K562 (cell line): ENCODE results near the gene OMG. TPM values are rescaled to one million over a fixed set of nuclear protein-coding genes. Genes with fewer than 3 reads are reported as not detected.

Source experiments
- BMI1 ChIP-seq: fragments of 150-350 bp; IDR thresholded peaks from 2 replicates; pipeline ENCODE4 v1.6.1; 2014; ENCODE audit warnings: low read length
- CXXC5 ChIP-seq: fragments of 250-450 bp; sonication (Bioruptor Pico); IDR thresholded peaks from 2 replicates; pipeline ENCODE4 v1.8.0; 2022; ENCODE audit warnings: inconsistent platforms, mild to moderate bottlenecking, moderate library complexity
- E2F5 ChIP-seq: sonication (generic); formaldehyde crosslinking; IDR thresholded peaks from 2 replicates; pipeline ENCODE4 v1.8.0; 2022; ENCODE audit warnings: mild to moderate bottlenecking, missing genetic modification reagents
- NFXL1 ChIP-seq: fragments of 450-650 bp; formaldehyde crosslinking; IDR thresholded peaks from 2 replicates; pipeline ENCODE4 v1.4.0; 2021; ENCODE audit warnings: mild to moderate bottlenecking
- NFYB ChIP-seq: IDR thresholded peaks from 2 replicates; pipeline ENCODE4 v1.6.1; 2011; ENCODE audit warnings: mild to moderate bottlenecking, moderate library complexity; ENCODE audit not compliant: insufficient read length; ENCODE audit errors: extremely low read depth
- PRDM10 ChIP-seq: fragments of 450-650 bp; IDR thresholded peaks from 2 replicates; pipeline ENCODE4 v1.6.1; 2018; ENCODE audit not compliant: partially characterized antibody
- REST ChIP-seq, 2 experiments: fragments of 450-650 bp; formaldehyde crosslinking in 1 of 2; IDR thresholded peaks; 2 replicates each; pipeline versions ENCODE4 v1.4.0 to v1.6.1; 2014 to 2020; ENCODE audit warnings: mild to moderate bottlenecking in 2 of 2, borderline replicate concordance in 1 of 2, low read depth in 1 of 2
- SMARCA4 ChIP-seq: fragments of 450-650 bp; IDR thresholded peaks from 2 replicates; pipeline ENCODE4 v1.6.1; 2016
- SMARCB1 ChIP-seq: IDR thresholded peaks from 2 replicates; pipeline ENCODE4 v1.6.1; 2011; ENCODE audit warnings: improper control_type of control experiment, low read depth; ENCODE audit not compliant: insufficient read length
- ZBTB2 ChIP-seq: fragments of 450-650 bp; IDR thresholded peaks from 2 replicates; pipeline ENCODE4 v1.6.1; 2016; ENCODE audit warnings: antibody characterized with exemption
- ZNF3 ChIP-seq: fragments of 250-450 bp; sonication (Bioruptor Pico); IDR thresholded peaks from 2 replicates; pipeline ENCODE4 v1.5.0; 2021; ENCODE audit warnings: mild to moderate bottlenecking, moderate library complexity
- ZNF561 ChIP-seq: fragments of 450-650 bp; formaldehyde crosslinking; conservative IDR thresholded peaks from 2 replicates; pipeline ENCODE4 v1.4.0; 2020; ENCODE audit warnings: mild to moderate bottlenecking, moderate library complexity
- polyA plus RNA-seq, 8 experiments: library from polyadenylated mRNA; depleted of rRNA in 4 of 8; stranded (reverse) in 5 of 8; unstranded in 3 of 8; fragments of >200 nt; fragmentation: Nextera tagmentation in 2 of 8; fragmentation: Illumina TruSeq in 1 of 8; extraction: Ambion mirVana in 2 of 8; extraction: Trizol in 1 of 8; gene quantifications; 2 replicates each; pipeline versions ENCODE4 v1.2.1 to v1.2.3, GENCODE V29; 2011 to 2014; ENCODE audit warnings: inconsistent platforms in 1 of 8, missing spikeins in 1 of 8
- total RNA-seq, 7 experiments: library from RNA; depleted of rRNA in 6 of 7; stranded (reverse); fragments of >200 nt in 6 of 7; fragmentation: Illumina TruSeq in 2 of 7; extraction: Trizol in 2 of 7; gene quantifications; 2 replicates each; pipeline versions ENCODE4 v1.2.1 to v1.2.3, GENCODE V29; 2011 to 2021; ENCODE audit warnings: low replicate concordance in 1 of 7

Gene OMG
- total and polyA plus RNA-seq, 9 of the 15 experiments (the other 6 are each of a cell fraction or from before 2014, with no cell fraction given): 0.41 TPM; not detected in 8

GRCh38 chr17:31308372-31309334 is 11.6 kb upstream of the OMG start (continued):
- 0 out of 2 replicates have a peak, but pooled peaks have one; percentile 25 for TF ChIP-seq ZBTB2
- no peak for TF ChIP-seq ZNF3 (CRISPR knock-in tag)
- peak; percentile 29 for TF ChIP-seq PRDM10
- no peak for TF ChIP-seq NFYB
- no peak for TF ChIP-seq E2F5 (CRISPR knock-in tag)
- peak; percentile 63 for TF ChIP-seq SMARCA4
- TF ChIP-seq SMARCB1: no peak
- no peak for TF ChIP-seq BMI1
- TF ChIP-seq ZNF561 (CRISPR knock-in tag): no peak
- 0 out of 2 replicates have a peak, but pooled peaks have one; percentile 36 for TF ChIP-seq CXXC5 (CRISPR knock-in tag)
- TF ChIP-seq NFXL1 (CRISPR knock-in tag): no peak
- TF ChIP-seq REST (IDR thresholded peaks at IDR 0.05; ENCODE audit: borderline replicate concordance): no peak
- TF ChIP-seq REST (CRISPR knock-in tag; IDR thresholded peaks at IDR 0.05; ENCODE audit: low read depth): no peak
